Measurements from ENCODE around the gene DNAAF1.
"Not testable (repeated sequence)": the region's sequence is repeated elsewhere in the genome, so short reads cannot be mapped to it uniquely, and the experiment has no call there.

The DNAAF1 gene

GRCh38 chr16:84212631-84213030, 67.5 kb downstream of the DNAAF1 start:
- TF ChIP-seq CTCF (IDR thresholded peaks at IDR 0.05) (no peak), ZFX (IDR thresholded peaks at IDR 0.05; ENCODE audit: borderline replicate concordance) (no peak)
- no peak overlapping the region for H3K27ac ChIP-seq

- TF ChIP-seq CTCF (IDR thresholded peaks at IDR 0.05), result no peak
- no peak overlapping the region for H3K27ac ChIP-seq
Observed at GRCh38 chr16:84214451-84215066, 69.5 kb downstream of the DNAAF1 start.

- TF ChIP-seq CTCF (IDR thresholded peaks at IDR 0.05) (no peak), ZFX (IDR thresholded peaks at IDR 0.05; ENCODE audit: borderline replicate concordance) (no peak)
- no peak overlapping the region for H3K27ac ChIP-seq
Observed at GRCh38 chr16:84215531-84215930, 70.4 kb downstream of the DNAAF1 start.

- H3K27ac ChIP-seq, result not testable (repeated sequence)
Observed at GRCh38 chr16:84216144-84216543, 71.0 kb downstream of the DNAAF1 start.

GRCh38 chr16:84218176-84218823, 73.2 kb downstream of the DNAAF1 start:
- TF ChIP-seq ZFX (IDR thresholded peaks at IDR 0.05; ENCODE audit: borderline replicate concordance) (no peak), CTCF (IDR thresholded peaks at IDR 0.05) (no peak)
- H3K27ac ChIP-seq, result no peak overlapping the region

- no peak overlapping the region for H3K27ac ChIP-seq
- no peak for TF ChIP-seq CTCF (IDR thresholded peaks at IDR 0.05)
- no peak for TF ChIP-seq ZFX (IDR thresholded peaks at IDR 0.05; ENCODE audit: borderline replicate concordance)
Observed at GRCh38 chr16:84218956-84219355, 73.8 kb downstream of the DNAAF1 start.

- TF ChIP-seq CTCF (IDR thresholded peaks at IDR 0.05), result no peak
- TF ChIP-seq ZFX (IDR thresholded peaks at IDR 0.05; ENCODE audit: borderline replicate concordance), result no peak
- no peak overlapping the region for H3K27ac ChIP-seq
Observed at GRCh38 chr16:84220851-84221250, 75.7 kb downstream of the DNAAF1 start.

GRCh38 chr16:84223456-84223855, 78.3 kb downstream of the DNAAF1 start:
- no peak overlapping the region for H3K27ac ChIP-seq
- TF ChIP-seq CTCF (IDR thresholded peaks at IDR 0.05) (no peak), ZFX (IDR thresholded peaks at IDR 0.05; ENCODE audit: borderline replicate concordance) (no peak)
